Natural killer cell (primary cell): ENCODE measurements around the gene CDH23. TPM values are rescaled to one million over a fixed set of nuclear protein-coding genes. Genes with fewer than 3 reads are reported as not detected.

Source experiments
- ATAC-seq, 3 donors: fragments of 150-1000 bp in 2 of 3; fragments of 200-7000 bp in 1 of 3; cut with Tn5 transposase; 1 replicate in 1 of 3; 2 replicates in 2 of 3; pipeline ENCODE4 v1.10.0; 2021; ENCODE audit warnings: mild to moderate bottlenecking in 2 of 3, moderate library complexity in 2 of 3
- DNase-seq, 2 donors: peaks; one replicate each; pipeline versions ENCODE4 v3.0.0 to v3.0.0-alpha.2; 2013 to 2021; ENCODE audit warnings: mixed read lengths in 1 of 2
- H3K27ac ChIP-seq: one replicate; pipeline ENCODE4 v1.5.1; 2013; ENCODE audit warnings: mild to moderate bottlenecking, low read length
- H3K27me3 ChIP-seq: one replicate; pipeline ENCODE4 v1.6.1; 2013; ENCODE audit warnings: low read length; ENCODE audit not compliant: control insufficient read depth, insufficient read depth
- H3K36me3 ChIP-seq: one replicate; pipeline ENCODE4 v1.6.1; 2013; ENCODE audit warnings: low read length; ENCODE audit not compliant: control insufficient read depth, insufficient read depth
- H3K4me1 ChIP-seq: one replicate; pipeline ENCODE4 v1.6.1; 2013; ENCODE audit warnings: low read length; ENCODE audit not compliant: control insufficient read depth, insufficient read depth
- H3K4me3 ChIP-seq: one replicate; pipeline ENCODE4 v1.5.1; 2013; ENCODE audit warnings: low read length
- H3K9me3 ChIP-seq: one replicate; pipeline ENCODE4 v1.6.1; 2013; ENCODE audit warnings: low read length; ENCODE audit not compliant: control insufficient read depth, insufficient read depth
- H3K27ac Mint-ChIP-seq, 2 donors: one replicate each; pipeline ENCODE4 v1.8.0; 2022; ENCODE audit warnings: mild to moderate bottlenecking in 2 of 2, mixed read lengths in 2 of 2, moderate library complexity in 1 of 2
- H3K27me3 Mint-ChIP-seq, 2 donors: one replicate each; pipeline ENCODE4 v1.8.0; 2022; ENCODE audit warnings: low read depth in 2 of 2, mixed read lengths in 2 of 2
- H3K36me3 Mint-ChIP-seq: one replicate; pipeline ENCODE4 v1.8.0; 2022; ENCODE audit warnings: mixed read lengths
- H3K4me1 Mint-ChIP-seq, 2 donors: one replicate each; pipeline ENCODE4 v1.8.0; 2022; ENCODE audit warnings: mixed read lengths in 2 of 2
- H3K4me3 Mint-ChIP-seq: one replicate; pipeline ENCODE4 v1.8.0; 2022; ENCODE audit warnings: mild to moderate bottlenecking, moderate library complexity, mixed read lengths
- H3K9me3 Mint-ChIP-seq, 2 donors: one replicate each; pipeline ENCODE4 v1.8.0; 2022; ENCODE audit warnings: mixed read lengths in 2 of 2
- CTCF ChIP-seq: fragments of 200-600 bp; IDR thresholded peaks from one replicate; pipeline ENCODE4 v1.8.0; 2022; ENCODE audit warnings: antibody characterized with exemption
- WGBS: methylation state at CpG from one replicate; pipeline ENCODE4 v1.1.7; 2013; ENCODE audit warnings: missing lambda C conversion rate; ENCODE audit not compliant: insufficient coverage; 5-methylcytosine and 5-hydroxymethylcytosine counted together
- intact Hi-C: fragments of 100-400 bp; cut with micrococcal nuclease; formaldehyde crosslinking; loops from one replicate; pipeline ENCODE4 v1.14.2; 2022
- total RNA-seq, 4 donors: library from RNA; stranded (reverse); fragments of 120-200 nt in 1 of 4; gene quantifications; one replicate each; pipeline versions ENCODE4 v1.2.3 to v1.2.4, GENCODE V29; 2013 to 2022

The CDH23 gene
- total RNA-seq, 3 donors from 2014 or later (not counting 1 experiment from before 2014, with no cell fraction given), result 1.2 to 6.0 (median 4.3) TPM

GRCh38 chr10:71719042-71719441 is 322.3 kb downstream of the CDH23 start:
- intact Hi-C loops, result no loop called here
- no peak for ATAC-seq
- Histone ChIP-seq H3K9me3 (no peaks in the 10 kb centered on the region), H3K27me3 (no peaks in the 10 kb centered on the region), H3K36me3 (no peaks in the 10 kb centered on the region), H3K4me1 (peaks cover 31% of the 10 kb centered on the region), H3K4me3 (no peak overlapping the region), H3K27ac (no peak overlapping the region)
- H3K36me3 Mint-ChIP-seq, result no peaks in the 10 kb centered on the region
- 93% methylated on average over 5 of the region's 7 CpGs for WGBS
- H3K27ac Mint-ChIP-seq, result no peak overlapping the region
- no peak for TF ChIP-seq CTCF
- no peak for DNase-seq
- H3K4me1 Mint-ChIP-seq, result peaks cover 5 to 32% of the 10 kb centered on the region in 2 donors
- H3K27me3 Mint-ChIP-seq, result no peaks in the 10 kb centered on the region
- H3K4me3 Mint-ChIP-seq, result no peak overlapping the region
- no peaks in the 10 kb centered on the region for H3K9me3 Mint-ChIP-seq

GRCh38 chr10:71719464-71720201 is 322.9 kb downstream of the CDH23 start, which contains the start of gene C10orf105:
C10orf105 (minus strand) TSS chr10:71719778; CDS start chr10:71716337, 3,441 bp downstream.
- TF ChIP-seq CTCF, result no peak
- no peak for DNase-seq
- 97% methylated on average over 14 of the region's 14 CpGs for whole genome bisulfite sequencing
- Mint-ChIP-seq H3K9me3 (no peaks in the 10 kb centered on the region), H3K27ac (no peak within 1 kb of the TSS), H3K4me3 (no peak within 1 kb of the TSS), H3K36me3 (no peaks in the 10 kb centered on the region), H3K4me1 (peaks cover 0 to 27% of the 10 kb centered on the region in 2 donors), H3K27me3 (no peaks in the 10 kb centered on the region)
- Histone ChIP-seq H3K9me3 (no peaks in the 10 kb centered on the region), H3K36me3 (no peaks in the 10 kb centered on the region), H3K4me3 (no peak within 1 kb of the TSS), H3K27ac (no peak within 1 kb of the TSS), H3K4me1 (peaks cover 29% of the 10 kb centered on the region), H3K27me3 (no peaks in the 10 kb centered on the region)
- intact Hi-C loops, result no loop called here
- ATAC-seq, result no peak

GRCh38 chr10:71720288-71720687 is 323.6 kb downstream of the CDH23 start:
- H3K9me3 Mint-ChIP-seq, result no peaks in the 10 kb centered on the region
- intact Hi-C loops, result no loop called here
- peaks cover 29% of the 10 kb centered on the region for H3K4me1 ChIP-seq

More at GRCh38 chr10:71720288-71720687, 323.6 kb downstream of the CDH23 start:
- Mint-ChIP-seq H3K27ac (no peak overlapping the region), H3K4me3 (no peak overlapping the region), H3K27me3 (no peaks in the 10 kb centered on the region), H3K4me1 (peaks cover 0 to 23% of the 10 kb centered on the region in 2 donors), H3K36me3 (no peaks in the 10 kb centered on the region)
- H3K4me3 ChIP-seq, result no peak overlapping the region
- no peak for ATAC-seq
- no peaks in the 10 kb centered on the region for H3K27me3 ChIP-seq
- 91% methylated on average over 4 of the region's 4 CpGs for WGBS
- no peak overlapping the region for H3K27ac ChIP-seq
- TF ChIP-seq CTCF, result no peak
- H3K36me3 ChIP-seq, result no peaks in the 10 kb centered on the region
- DNase-seq, result no peak
- no peaks in the 10 kb centered on the region for H3K9me3 ChIP-seq
